ENCODE results near the gene OTOF.

Gene OTOF

DNA sequence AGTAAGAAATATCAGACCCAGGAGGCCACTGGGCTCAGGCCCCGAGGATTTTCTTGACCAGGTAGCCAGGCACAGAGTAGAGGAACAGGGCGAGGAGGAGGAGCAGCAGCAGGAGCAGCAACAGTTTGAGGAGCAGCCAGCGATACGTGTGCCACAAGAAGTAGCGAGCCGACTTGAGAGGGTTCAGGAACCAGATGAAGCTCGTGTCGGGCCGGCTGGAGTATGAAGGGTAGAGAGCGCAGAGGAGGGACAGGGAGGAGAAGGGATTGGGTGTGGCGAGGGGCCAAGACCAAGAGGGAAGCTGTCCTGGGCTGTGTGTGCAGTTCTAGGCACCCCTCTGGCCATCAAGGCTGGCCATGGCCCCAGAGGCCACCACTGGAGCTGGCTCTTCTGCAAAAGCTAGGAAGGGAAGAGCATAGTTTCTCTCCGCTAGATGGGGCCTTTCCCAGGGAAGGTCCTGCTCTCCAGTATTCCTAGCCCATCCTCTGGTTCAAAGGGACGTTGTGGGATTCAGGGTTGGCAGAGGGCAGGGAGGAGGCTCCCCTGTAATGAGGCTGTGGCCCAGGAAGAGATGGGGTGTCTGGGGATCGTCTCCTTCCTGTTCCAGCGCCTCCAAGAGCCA, 17.8 kb downstream of the OTOF start:
- Histone ChIP-seq H3K4me2 (ENCODE audit: low read depth, low read length, poor library complexity, severe bottlenecking) (no peak overlapping the region), H3K9me2 (replicated peaks; ENCODE audit: low read depth, low read length) (no peaks in the 10 kb centered on the region), H4K20me1 (ENCODE audit: insufficient read depth, low read length, poor library complexity, severe bottlenecking) (no peaks in the 10 kb centered on the region), H3F3A (ENCODE audit: low read depth) (no peaks in the 10 kb centered on the region), H3K4me3 (ENCODE audit: low read length, poor library complexity, severe bottlenecking) (no peak overlapping the region), H3K36me3 (ENCODE audit: insufficient read depth, low read length) (no peaks in the 10 kb centered on the region), H3K4me1 (ENCODE audit: insufficient read depth, low read length, poor library complexity, severe bottlenecking) (no peaks in the 10 kb centered on the region), H3K27me3 (ENCODE audit: insufficient read depth, low read length, poor library complexity, severe bottlenecking) (no peaks in the 10 kb centered on the region), H3K79me2 (ENCODE audit: insufficient read depth, low read length) (no peaks in the 10 kb centered on the region), H3K9ac (ENCODE audit: low read depth, low read length, poor library complexity, severe bottlenecking) (no peak overlapping the region), H3K9me3 (ENCODE audit: insufficient read depth, low read depth, low read length) (no peaks in the 10 kb centered on the region), H2AFZ (ENCODE audit: low read length) (no peak overlapping the region)
- TF ChIP-seq CTCF (conservative IDR thresholded peaks at IDR 0.05; ENCODE audit: low read length) (no peak), EZH2phosphoT487 (IDR thresholded peaks at IDR 0.05; ENCODE audit: borderline replicate concordance) (no peak)

DNA sequence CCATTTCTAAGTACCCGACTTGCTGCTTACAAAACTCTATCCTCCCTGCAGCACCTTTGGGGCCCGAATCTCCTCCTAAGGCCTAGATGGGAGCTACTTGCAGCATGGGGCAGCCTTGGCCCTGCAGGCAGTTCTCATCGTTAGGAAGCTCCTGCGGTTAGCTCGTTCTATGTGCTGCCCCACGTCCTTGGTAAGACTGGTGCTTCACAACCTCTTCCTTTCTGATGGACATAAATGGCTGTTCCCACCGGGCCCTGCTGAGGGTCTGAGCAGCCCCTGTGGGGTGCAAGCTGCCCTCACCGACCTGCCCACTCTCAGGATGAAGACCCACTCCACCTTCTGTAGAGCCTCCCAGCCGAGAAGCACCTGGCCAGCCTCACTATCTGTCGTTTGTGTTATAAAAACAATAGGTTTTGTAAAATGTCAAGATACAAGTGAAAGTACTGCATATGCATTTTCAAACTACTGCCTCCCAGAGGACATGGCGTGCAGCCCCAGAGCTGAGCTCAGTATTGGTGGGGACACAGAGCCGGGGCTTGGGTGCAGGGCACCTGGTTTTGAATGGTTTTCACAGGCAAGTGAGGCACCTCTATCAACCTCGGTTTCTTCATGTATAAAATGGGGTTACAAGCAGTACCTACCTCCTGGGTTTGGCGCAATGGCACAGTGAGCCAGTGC, 19.4 kb downstream of the OTOF start:
- Histone ChIP-seq H3K27me3 (ENCODE audit: insufficient read depth, low read length, poor library complexity, severe bottlenecking) (no peaks in the 10 kb centered on the region), H3K36me3 (ENCODE audit: insufficient read depth, low read length) (no peaks in the 10 kb centered on the region), H3K4me1 (ENCODE audit: insufficient read depth, low read length, poor library complexity, severe bottlenecking) (no peaks in the 10 kb centered on the region), H2AFZ (ENCODE audit: low read length) (no peak overlapping the region), H3K4me2 (ENCODE audit: low read depth, low read length, poor library complexity, severe bottlenecking) (no peak overlapping the region), H3K4me3 (ENCODE audit: low read length, poor library complexity, severe bottlenecking) (no peak overlapping the region), H4K20me1 (ENCODE audit: insufficient read depth, low read length, poor library complexity, severe bottlenecking) (no peaks in the 10 kb centered on the region), H3K79me2 (ENCODE audit: insufficient read depth, low read length) (no peaks in the 10 kb centered on the region), H3K9me3 (ENCODE audit: insufficient read depth, low read depth, low read length) (no peaks in the 10 kb centered on the region), H3K9ac (ENCODE audit: low read depth, low read length, poor library complexity, severe bottlenecking) (no peak overlapping the region), H3F3A (ENCODE audit: low read depth) (no peaks in the 10 kb centered on the region), H3K9me2 (replicated peaks; ENCODE audit: low read depth, low read length) (no peaks in the 10 kb centered on the region)
- TF ChIP-seq CTCF (conservative IDR thresholded peaks at IDR 0.05; ENCODE audit: low read length) (peak; percentile 24; the same call in 1 of the 2 replicates), EZH2phosphoT487 (IDR thresholded peaks at IDR 0.05; ENCODE audit: borderline replicate concordance) (no peak)

- TF ChIP-seq CTCF (conservative IDR thresholded peaks at IDR 0.05; ENCODE audit: low read length) (no peak), EZH2phosphoT487 (IDR thresholded peaks at IDR 0.05; ENCODE audit: borderline replicate concordance) (no peak)
These were observed 20.1 kb downstream of the OTOF start for GRCh38 chr2:26457695-26458364.

More at GRCh38 chr2:26457695-26458364, 20.1 kb downstream of the OTOF start:
- Histone ChIP-seq H3K36me3 (ENCODE audit: insufficient read depth, low read length) (no peaks in the 10 kb centered on the region), H3K9me2 (replicated peaks; ENCODE audit: low read depth, low read length) (no peaks in the 10 kb centered on the region), H4K20me1 (ENCODE audit: insufficient read depth, low read length, poor library complexity, severe bottlenecking) (no peaks in the 10 kb centered on the region), H3K9me3 (ENCODE audit: insufficient read depth, low read depth, low read length) (no peaks in the 10 kb centered on the region), H3K79me2 (ENCODE audit: insufficient read depth, low read length) (no peaks in the 10 kb centered on the region), H3K4me2 (ENCODE audit: low read depth, low read length, poor library complexity, severe bottlenecking) (no peak overlapping the region), H3K9ac (ENCODE audit: low read depth, low read length, poor library complexity, severe bottlenecking) (no peak overlapping the region), H3K4me3 (ENCODE audit: low read length, poor library complexity, severe bottlenecking) (no peak overlapping the region), H3F3A (ENCODE audit: low read depth) (no peaks in the 10 kb centered on the region), H2AFZ (ENCODE audit: low read length) (no peak overlapping the region), H3K4me1 (ENCODE audit: insufficient read depth, low read length, poor library complexity, severe bottlenecking) (no peaks in the 10 kb centered on the region), H3K27me3 (ENCODE audit: insufficient read depth, low read length, poor library complexity, severe bottlenecking) (no peaks in the 10 kb centered on the region)
